Hypothalamus (tissue), 51 donors: Measurements from ENCODE around the gene NBEA.

Experiments used
- DNase-seq, 51 donors: peaks; one replicate each; lab custom pipeline; 2025; lab: John Stamatoyannopoulos, UW

Gene NBEA

DNA sequence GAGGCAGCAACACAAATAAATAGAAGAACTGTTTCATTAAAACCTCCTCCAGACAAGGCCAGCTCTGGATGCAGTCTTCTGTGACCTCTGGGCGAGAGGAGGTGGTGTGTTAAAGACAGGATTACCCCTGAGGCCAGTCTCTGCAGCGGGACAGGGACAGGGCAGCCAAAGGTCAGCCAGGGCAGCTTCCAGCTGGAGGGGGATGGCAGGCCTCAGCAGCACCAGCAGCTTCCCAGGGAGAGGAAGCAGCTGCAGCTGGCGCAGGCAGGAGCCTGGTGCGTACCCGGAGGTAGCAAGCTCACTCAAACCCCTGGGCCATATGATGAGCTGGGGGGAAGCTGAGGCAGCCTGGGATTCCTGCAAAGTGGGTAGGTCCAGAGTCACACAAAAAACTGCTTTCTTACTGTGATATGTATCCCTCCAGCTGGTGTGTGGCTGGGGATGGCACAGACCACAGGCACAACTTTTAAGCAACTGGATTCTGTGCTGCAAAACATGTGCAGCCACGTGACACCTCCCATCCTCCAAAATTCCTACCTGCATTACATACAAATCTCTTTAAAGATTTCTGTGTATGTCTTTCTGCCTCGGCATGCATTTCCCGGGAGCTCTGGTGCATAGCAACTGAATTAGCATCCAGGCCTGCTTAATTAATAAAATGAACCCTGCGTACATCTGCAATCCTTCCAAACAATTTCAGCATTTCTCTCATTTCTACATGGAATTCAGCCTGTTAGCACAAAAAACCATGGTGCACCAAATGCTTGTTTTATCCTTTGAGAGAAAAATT, 772.7 kb downstream of the NBEA start:
- no peak for DNase-seq

GRCh38 chr13:35716186-35716585, 774.1 kb downstream of the NBEA start:
- DNase-seq: no peak

GRCh38 chr13:35716729-35717128, 774.7 kb downstream of the NBEA start:
- no peak for DNase-seq

DNA sequence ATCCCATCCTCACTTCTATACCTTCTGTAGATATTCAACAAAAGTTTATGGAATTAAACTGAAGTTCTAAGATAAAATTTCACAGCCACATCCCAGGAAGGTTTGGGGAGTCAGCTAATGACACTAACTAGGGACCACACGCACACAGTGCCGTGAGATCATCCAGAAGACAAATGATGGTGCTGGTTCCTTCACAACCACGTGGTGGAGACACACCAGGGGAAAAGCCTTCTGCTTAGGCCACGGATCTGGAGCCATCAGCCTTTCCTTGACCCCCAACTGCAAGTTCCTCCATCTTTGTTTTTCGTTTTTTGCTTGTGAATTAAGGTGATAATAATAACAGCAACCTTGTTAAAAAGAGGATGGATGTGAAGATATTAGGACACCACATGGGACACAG, 776.0 kb downstream of the NBEA start:
- DNase-seq: no peak

- DNase-seq: no peak
Observed at GRCh38 chr13:35720290-35720689, 778.2 kb downstream of the NBEA start.

- peak in 43 of 51 donors; percentile 4 to 65 (median 28) for DNase-seq
Observed at GRCh38 chr13:35720690-35721554, 778.9 kb downstream of the NBEA start.
